Measurements from ENCODE around the gene MIGA2. TPM values are rescaled to one million over a fixed set of nuclear protein-coding genes. Genes with fewer than 3 reads are reported as not detected.
A peak's percentile ranks its signal among the peaks of the same experiment; 100 is the strongest.

The MIGA2 gene
- polyA plus RNA-seq, 1 experiment = 10.6 TPM

GRCh38 chr9:129080601-129081387 lies 44.4 kb downstream of the MIGA2 start, which contains the start of gene DOLPP1:
Gene DOLPP1, plus strand, starts transcription at chr9:129081111. Its CDS starts 21 bp downstream, at chr9:129081132.
- Histone ChIP-seq H3K9me3 (ENCODE audit: control insufficient read depth, insufficient read depth, low read length) (no peaks in the 10 kb centered on the region), H3K27me3 (ENCODE audit: control insufficient read depth, insufficient read depth, low read length) (no peaks in the 10 kb centered on the region), H3K4me3 (ENCODE audit: low read depth, low read length) (peak within 1 kb of the TSS; percentile 88), H3K27ac (ENCODE audit: low read depth, low read length) (peak within 1 kb of the TSS; percentile 47)
- peak; percentile 98 for DNase-seq (ENCODE audit: low read depth, low spot score)
- no peak for TF ChIP-seq CTCF (IDR thresholded peaks at IDR 0.05; ENCODE audit: low read depth, low read length)
- POLR2A ChIA-PET = interaction anchor here (0.5 to 1.6 kb wide), 5 partner anchors 11 to 542 kb away, joined by 3 to 6 read pairs (median 3); partner anchors contain the start of gene MIGA2
- CTCF ChIA-PET = interaction anchor here (0.8 to 1.2 kb wide), 2 partner anchors 53 kb away, joined by 3 to 4 read pairs; partner anchors contain the start of gene SH3GLB2

GRCh38 chr9:129081388-129081904 lies 45.0 kb downstream of the MIGA2 start:
- TF ChIP-seq CTCF (IDR thresholded peaks at IDR 0.05; ENCODE audit: low read depth, low read length) = no peak
- Histone ChIP-seq H3K27me3 (ENCODE audit: control insufficient read depth, insufficient read depth, low read length) (no peaks in the 10 kb centered on the region), H3K27ac (ENCODE audit: low read depth, low read length) (peak overlapping the region; percentile 47), H3K4me3 (ENCODE audit: low read depth, low read length) (peak overlapping the region; percentile 88), H3K9me3 (ENCODE audit: control insufficient read depth, insufficient read depth, low read length) (no peaks in the 10 kb centered on the region)
- no peak for DNase-seq (ENCODE audit: low read depth, low spot score)
- POLR2A ChIA-PET = interaction anchor here (0.5 to 1.6 kb wide), 4 partner anchors 10 to 159 kb away, joined by 3 to 6 read pairs (median 4); partner anchors contain the start of gene MIGA2
- CTCF ChIA-PET = interaction anchor here (1.2 kb wide), 1 partner anchor 53 kb away, joined by 4 read pairs; the partner anchor contains the start of gene SH3GLB2

- TF ChIP-seq CTCF (IDR thresholded peaks at IDR 0.05; ENCODE audit: low read depth, low read length) = no peak
- Histone ChIP-seq H3K27me3 (ENCODE audit: control insufficient read depth, insufficient read depth, low read length) (no peaks in the 10 kb centered on the region), H3K4me3 (ENCODE audit: low read depth, low read length) (no peak overlapping the region), H3K27ac (ENCODE audit: low read depth, low read length) (no peak overlapping the region), H3K9me3 (ENCODE audit: control insufficient read depth, insufficient read depth, low read length) (no peaks in the 10 kb centered on the region)
- ChIA-PET POLR2A (no interaction called here), CTCF (no interaction called here)
- no peak for DNase-seq (ENCODE audit: low read depth, low spot score)
Measured at GRCh38 chr9:129084087-129084486, 47.7 kb downstream of the MIGA2 start.

GRCh38 chr9:129089246-129089645 lies 52.8 kb downstream of the MIGA2 start:
- Histone ChIP-seq H3K27ac (ENCODE audit: low read depth, low read length) (no peak overlapping the region), H3K9me3 (ENCODE audit: control insufficient read depth, insufficient read depth, low read length) (no peaks in the 10 kb centered on the region; the same call in 1 of the 2 replicates), H3K27me3 (ENCODE audit: control insufficient read depth, insufficient read depth, low read length) (no peaks in the 10 kb centered on the region), H3K4me3 (ENCODE audit: low read depth, low read length) (no peak overlapping the region)
- DNase-seq (ENCODE audit: low read depth, low spot score) = no peak
- POLR2A ChIA-PET = no interaction called here
- CTCF ChIA-PET = no interaction called here
- TF ChIP-seq CTCF (IDR thresholded peaks at IDR 0.05; ENCODE audit: low read depth, low read length) = no peak
